WTC11 (cell line): ENCODE data around the gene PPP6R1. TPM values are rescaled to one million over a fixed set of nuclear protein-coding genes. Genes with fewer than 3 reads are reported as not detected.

Experiments used
- ATAC-seq: fragments of 200-7000 bp; cut with Tn5 transposase; 2 replicates; pipeline ENCODE4 v1.10.0; 2021; ENCODE audit warnings: mild to moderate bottlenecking, moderate library complexity
- CTCF ChIA-PET: fragments of 300-600 bp; sonication (Branson Sonifier 250); formaldehyde crosslinking; loops from one replicate; lab custom pipeline; 2021; ENCODE audit warnings: antibody characterized with exemption; lab: Charles Lee
- POLR2A ChIA-PET: fragments of 350-600 bp; sonication (Branson Sonifier 250); formaldehyde crosslinking; loops from one replicate; lab custom pipeline; 2021; ENCODE audit warnings: antibody characterized with exemption; lab: Charles Lee
- DNase-seq: peaks from one replicate; pipeline ENCODE4 v3.0.0; 2021; ENCODE audit warnings: low spot score
- H3K27ac Mint-ChIP-seq: 2 replicates; pipeline ENCODE4 v1.8.0; 2021; ENCODE audit warnings: mixed read lengths
- H3K27me3 Mint-ChIP-seq: 2 replicates; pipeline ENCODE4 v1.8.0; 2021; ENCODE audit warnings: low read depth, mild to moderate bottlenecking, moderate library complexity, mixed read lengths
- H3K36me3 Mint-ChIP-seq: 2 replicates; pipeline ENCODE4 v1.8.0; 2021; ENCODE audit warnings: mixed read lengths
- H3K4me1 Mint-ChIP-seq: 2 replicates; pipeline ENCODE4 v1.8.0; 2022; ENCODE audit warnings: mixed read lengths
- H3K4me3 Mint-ChIP-seq: 2 replicates; pipeline ENCODE4 v1.8.0; 2021; ENCODE audit warnings: mild to moderate bottlenecking, moderate library complexity, mixed read lengths
- H3K9me3 Mint-ChIP-seq: 2 replicates; pipeline ENCODE4 v1.8.0; 2021; ENCODE audit warnings: mixed read lengths
- ATF2 ChIP-seq: sonication (generic); formaldehyde crosslinking; IDR thresholded peaks from 2 replicates; pipeline ENCODE4 v1.8.1; 2022; ENCODE audit warnings: low read depth, missing genetic modification reagents, borderline replicate concordance
- CREM ChIP-seq: sonication (generic); formaldehyde crosslinking; IDR thresholded peaks from 2 replicates; pipeline ENCODE4 v1.8.1; 2022; ENCODE audit warnings: mild to moderate bottlenecking, missing genetic modification reagents, moderate library complexity
- CTCF ChIP-seq: fragments of 200-600 bp; IDR thresholded peaks from 2 replicates; pipeline ENCODE4 v1.8.0; 2022; ENCODE audit warnings: antibody characterized with exemption
- E2F4 ChIP-seq: sonication (generic); formaldehyde crosslinking; IDR thresholded peaks from 2 replicates; pipeline ENCODE4 v1.8.1; 2022; ENCODE audit warnings: low read depth, mild to moderate bottlenecking, moderate library complexity, missing genetic modification reagents, borderline replicate concordance
- ETV6 ChIP-seq: sonication (generic); formaldehyde crosslinking; IDR thresholded peaks from 2 replicates; pipeline ENCODE4 v1.8.1; 2022; ENCODE audit warnings: mild to moderate bottlenecking, missing genetic modification reagents
- FOXP4 ChIP-seq: sonication (generic); formaldehyde crosslinking; IDR thresholded peaks from 2 replicates; pipeline ENCODE4 v1.8.0; 2022; ENCODE audit warnings: mild to moderate bottlenecking, missing genetic modification reagents
- GABPB1 ChIP-seq: sonication (generic); formaldehyde crosslinking; IDR thresholded peaks from 2 replicates; pipeline ENCODE4 v1.8.1; 2023; ENCODE audit warnings: mild to moderate bottlenecking, missing genetic modification reagents
- KAT7 ChIP-seq: sonication (generic); formaldehyde crosslinking; IDR thresholded peaks from 2 replicates; pipeline ENCODE4 v1.8.1; 2023; ENCODE audit warnings: missing genetic modification reagents, mild to moderate bottlenecking, borderline replicate concordance
- NR1H2 ChIP-seq: sonication (generic); formaldehyde crosslinking; IDR thresholded peaks from 2 replicates; pipeline ENCODE4 v1.9.0; 2021; ENCODE audit warnings: mild to moderate bottlenecking, moderate library complexity, missing genetic modification reagents
- PREB ChIP-seq: sonication (generic); formaldehyde crosslinking; IDR thresholded peaks from 2 replicates; pipeline ENCODE4 v1.8.1; 2022; ENCODE audit warnings: mild to moderate bottlenecking, missing genetic modification reagents, moderate library complexity, borderline replicate concordance
- SMAD3 ChIP-seq: sonication (generic); formaldehyde crosslinking; IDR thresholded peaks from 2 replicates; pipeline ENCODE4 v1.8.0; 2022; ENCODE audit warnings: missing genetic modification reagents, mild to moderate bottlenecking, borderline replicate concordance
- SOX15 ChIP-seq: fragments of 250-450 bp; sonication (Bioruptor Pico); IDR thresholded peaks from 2 replicates; pipeline ENCODE4 v1.9.0; 2021; ENCODE audit warnings: mild to moderate bottlenecking
- SP1 ChIP-seq: sonication (generic); formaldehyde crosslinking; conservative IDR thresholded peaks from 2 replicates; pipeline ENCODE4 v1.8.1; 2022; ENCODE audit warnings: missing genetic modification reagents
- STAT6 ChIP-seq: sonication (generic); formaldehyde crosslinking; conservative IDR thresholded peaks from 2 replicates; pipeline ENCODE4 v1.8.1; 2023; ENCODE audit warnings: mild to moderate bottlenecking, low read depth, missing genetic modification reagents, moderate library complexity
- total RNA-seq: library from RNA; stranded (reverse); gene quantifications from 3 replicates; pipeline ENCODE4 v1.2.3, GENCODE V29; 2021

Gene PPP6R1
- total RNA-seq, 1 experiment from 2014 or later: 91.8 TPM

GRCh38 chr19:55302318-55302703 is 43.5 kb upstream of the PPP6R1 start:
- Mint-ChIP-seq H3K36me3 (peaks cover 36% of the 10 kb centered on the region), H3K27ac (no peak overlapping the region), H3K9me3 (no peaks in the 10 kb centered on the region), H3K27me3 (no peaks in the 10 kb centered on the region), H3K4me3 (no peak overlapping the region), H3K4me1 (peaks cover 25% of the 10 kb centered on the region)
- CTCF ChIA-PET: interaction anchor here (0.5 to 2.8 kb wide), 15 partner anchors 10 to 1921 kb away, joined by 3 to 35 read pairs (median 6); partner anchors contain the start of genes BRSK1, HSPBP1, KMT5C and TMEM238
- POLR2A ChIA-PET: interaction anchor here (1.0 to 1.9 kb wide), 2 partner anchors 37 to 67 kb away, joined by 4 to 11 read pairs; partner anchors contain the start of gene KMT5C
- TF ChIP-seq SOX15 (CRISPR knock-in tag) (no peak), SMAD3 (no peak), CREM (CRISPR knock-in tag) (no peak), STAT6 (CRISPR knock-in tag) (no peak), KAT7 (no peak), ATF2 (CRISPR knock-in tag) (no peak), E2F4 (CRISPR knock-in tag) (no peak), NR1H2 (CRISPR knock-in tag) (no peak), ETV6 (CRISPR knock-in tag) (no peak), FOXP4 (CRISPR knock-in tag) (no peak), PREB (no peak)
- no peak for DNase-seq
- ATAC-seq: no peak

GRCh38 chr19:55301459-55302317 is 42.9 kb upstream of the PPP6R1 start:
- Mint-ChIP-seq H3K9me3 (no peaks in the 10 kb centered on the region), H3K4me1 (peaks cover 25% of the 10 kb centered on the region), H3K4me3 (peak overlapping the region; percentile 58), H3K36me3 (peaks cover 33% of the 10 kb centered on the region), H3K27me3 (no peaks in the 10 kb centered on the region), H3K27ac (no peak overlapping the region)
- DNase-seq: peak; percentile 98
- TF ChIP-seq SP1 (CRISPR knock-in tag) (peak; percentile 49; the same call in 1 of the 2 replicates), CTCF (peak; percentile 99), GABPB1 (no peak)
- ChIA-PET CTCF (interaction anchor here (0.5 to 2.8 kb wide), 51 partner anchors 9 to 1922 kb away, joined by 3 to 35 read pairs (median 4); partner anchors contain the start of genes BRSK1, DNAAF3, HSPBP1 and IL11), POLR2A (interaction anchor here (0.6 to 1.9 kb wide), 4 partner anchors 38 to 68 kb away, joined by 4 to 11 read pairs (median 8); partner anchors contain the start of gene KMT5C)
- ATAC-seq: peak; percentile 69
